Esophagus muscularis mucosa (tissue), 3 donors: ENCODE data around the gene SLC44A4.

Experiments used
- CTCF ChIP-seq, 3 experiments: fragments of 200-600 bp in 2 of 3; fragments of 450-650 bp in 1 of 3; sonication (generic) in 2 of 3; IDR thresholded peaks; one replicate each; pipeline ENCODE4 v1.5.1; 2017 to 2019; ENCODE audit warnings: antibody characterized with exemption in 3 of 3, mild to moderate bottlenecking in 2 of 3, moderate library complexity in 1 of 3
- POLR2A ChIP-seq: fragments of 450-650 bp; IDR thresholded peaks from one replicate; pipeline ENCODE4 v1.6.1; 2017; ENCODE audit warnings: antibody characterized with exemption, moderate library complexity, mild to moderate bottlenecking, low read depth
- POLR2AphosphoS5 ChIP-seq, 2 donors: sonication (generic); formaldehyde crosslinking; IDR thresholded peaks; one replicate each; pipeline ENCODE4 v1.6.1; 2017; ENCODE audit warnings: antibody characterized with exemption in 2 of 2

- TF ChIP-seq CTCF (IDR thresholded peaks at IDR 0.05) (no peak), POLR2AphosphoS5 (IDR thresholded peaks at IDR 0.05) (no peak), POLR2A (no peak)
Measured at GRCh38 chr6:31908791-31909190, 30.0 kb upstream of the SLC44A4 start.
